Cardiac fibroblast (primary cell): ENCODE results near the gene MRNIP.
"Not testable (repeated sequence)": the region's sequence is repeated elsewhere in the genome, so short reads cannot be mapped to it uniquely, and the experiment has no call there.

ENCODE experiments used
- DNase-seq, 2 donors: peaks; one replicate each; pipeline versions ENCODE4 v3.0.0 to v3.0.0-alpha.2; 2010; ENCODE audit warnings: low read depth in 2 of 2
- H3K4me3 ChIP-seq, 2 donors: replicated peaks in 1 of 2; 1 replicate in 1 of 2; 2 replicates in 1 of 2; pipeline ENCODE4 v1.5.1; 2011; ENCODE audit warnings: low read depth in 2 of 2, low read length in 2 of 2, mild to moderate bottlenecking in 2 of 2, moderate library complexity in 1 of 2
- TF ChIP-seq, protein P1 (sequence below): IDR thresholded peaks from one replicate; pipeline ENCODE4 v1.5.1; 2011; ENCODE audit warnings: low read depth, mild to moderate bottlenecking, low read length, inconsistent platforms

MRNIP gene

DNA sequence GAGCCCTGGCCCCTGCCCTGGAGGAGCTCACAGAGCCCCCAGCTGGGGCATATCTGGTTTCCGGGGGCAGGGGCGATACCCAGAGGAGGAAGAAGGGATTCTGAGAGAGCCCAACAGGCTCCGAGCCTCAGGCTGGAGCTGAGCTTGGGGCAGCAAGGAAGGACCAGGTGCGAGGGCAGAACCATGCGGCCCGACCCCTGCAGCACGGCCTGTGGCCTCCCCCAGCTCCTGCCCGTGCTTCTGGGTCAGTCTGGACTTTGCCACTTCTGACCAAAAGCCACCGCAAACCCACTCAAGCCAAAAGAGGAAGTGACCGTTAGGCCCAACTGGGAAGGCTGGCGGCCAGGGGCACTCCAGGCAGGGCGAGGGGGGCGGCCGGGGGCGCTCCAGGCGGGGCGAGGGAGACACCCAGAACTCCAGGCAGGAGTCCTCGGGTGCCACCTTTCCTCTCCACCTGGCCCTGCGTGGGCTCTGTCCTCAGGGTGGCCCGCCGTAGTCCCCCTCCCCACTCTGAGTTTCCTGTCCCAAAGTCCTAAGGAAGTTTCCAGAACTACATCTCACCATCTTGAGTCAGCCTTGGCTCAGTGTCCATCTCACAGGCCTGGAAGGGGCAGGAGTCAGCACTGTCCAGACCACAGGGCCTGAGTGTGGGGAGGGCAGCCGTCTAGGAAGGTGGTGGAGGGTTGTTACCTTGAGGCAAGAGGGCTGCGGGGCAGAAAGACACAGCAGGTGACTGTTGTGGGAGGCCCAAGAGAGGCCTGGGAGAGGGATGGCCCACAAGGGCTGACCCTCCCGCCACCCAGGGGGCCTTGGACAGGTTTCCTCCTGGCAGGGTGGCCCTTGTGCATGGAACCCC, 65.8 kb downstream of the MRNIP start:
- TF ChIP-seq, protein P1, sequence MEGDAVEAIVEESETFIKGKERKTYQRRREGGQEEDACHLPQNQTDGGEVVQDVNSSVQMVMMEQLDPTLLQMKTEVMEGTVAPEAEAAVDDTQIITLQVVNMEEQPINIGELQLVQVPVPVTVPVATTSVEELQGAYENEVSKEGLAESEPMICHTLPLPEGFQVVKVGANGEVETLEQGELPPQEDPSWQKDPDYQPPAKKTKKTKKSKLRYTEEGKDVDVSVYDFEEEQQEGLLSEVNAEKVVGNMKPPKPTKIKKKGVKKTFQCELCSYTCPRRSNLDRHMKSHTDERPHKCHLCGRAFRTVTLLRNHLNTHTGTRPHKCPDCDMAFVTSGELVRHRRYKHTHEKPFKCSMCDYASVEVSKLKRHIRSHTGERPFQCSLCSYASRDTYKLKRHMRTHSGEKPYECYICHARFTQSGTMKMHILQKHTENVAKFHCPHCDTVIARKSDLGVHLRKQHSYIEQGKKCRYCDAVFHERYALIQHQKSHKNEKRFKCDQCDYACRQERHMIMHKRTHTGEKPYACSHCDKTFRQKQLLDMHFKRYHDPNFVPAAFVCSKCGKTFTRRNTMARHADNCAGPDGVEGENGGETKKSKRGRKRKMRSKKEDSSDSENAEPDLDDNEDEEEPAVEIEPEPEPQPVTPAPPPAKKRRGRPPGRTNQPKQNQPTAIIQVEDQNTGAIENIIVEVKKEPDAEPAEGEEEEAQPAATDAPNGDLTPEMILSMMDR = no peak
- no peak overlapping the region for H3K4me3 ChIP-seq
- no peak for DNase-seq

DNA sequence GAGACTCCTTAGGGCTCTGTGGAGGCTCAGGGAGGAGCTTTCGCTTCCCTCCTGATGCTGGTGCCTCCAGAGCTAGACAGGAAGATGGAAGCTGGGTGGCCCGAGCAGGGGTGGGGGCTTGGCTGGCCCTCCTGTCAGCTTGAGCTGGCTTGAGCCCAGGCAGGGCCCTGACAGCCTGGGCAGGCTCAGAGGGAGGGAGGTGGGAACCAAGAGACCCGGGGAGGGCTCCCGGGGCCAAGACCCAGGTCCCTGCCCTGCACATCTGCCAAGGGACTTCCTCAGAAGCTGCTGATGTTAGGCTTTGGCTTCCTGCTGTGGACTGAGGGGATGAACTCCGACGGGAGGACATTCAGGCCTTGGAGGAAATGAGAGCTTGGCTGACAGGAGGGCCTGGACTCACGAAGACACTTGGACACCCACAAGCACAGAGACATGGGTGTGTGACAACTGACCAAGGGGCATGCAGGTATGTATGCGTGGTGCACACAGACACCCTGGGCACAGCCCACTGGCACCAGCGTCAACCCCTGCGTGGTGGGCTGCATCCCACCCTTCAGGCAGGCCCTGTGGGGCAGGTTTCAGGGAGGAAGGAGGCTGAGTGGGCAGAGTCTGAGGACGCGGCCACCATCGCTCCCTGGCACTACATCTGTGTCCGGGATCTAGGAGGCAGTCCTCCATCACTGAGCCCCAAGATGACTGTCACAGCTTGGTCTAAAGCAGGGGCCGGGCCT, 66.6 kb downstream of the MRNIP start:
- TF ChIP-seq, protein P1 = no peak
- H3K4me3 ChIP-seq = no peak overlapping the region
- DNase-seq = no peak

DNA sequence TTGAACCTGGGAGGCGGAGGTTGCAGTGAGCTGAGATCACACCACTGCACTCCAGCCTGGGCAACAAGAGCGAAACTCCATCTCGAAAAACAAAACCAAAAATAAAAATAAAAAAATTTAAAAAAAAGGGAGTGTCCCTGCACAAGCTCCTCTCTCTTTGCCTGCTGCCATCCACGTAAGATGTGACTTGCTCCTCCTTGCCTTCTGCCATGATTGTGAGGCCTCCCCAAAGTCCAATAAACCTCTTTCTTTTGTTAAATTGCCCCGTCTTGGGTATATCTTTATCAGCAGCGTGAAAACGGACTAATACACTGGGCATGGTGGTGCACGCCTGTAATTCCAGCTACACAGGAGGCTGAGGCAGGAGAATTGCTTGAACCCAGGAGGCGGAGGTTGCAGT, 69.3 kb downstream of the MRNIP start:
- DNase-seq, H3K4me3 ChIP-seq: not testable (repeated sequence)

DNA sequence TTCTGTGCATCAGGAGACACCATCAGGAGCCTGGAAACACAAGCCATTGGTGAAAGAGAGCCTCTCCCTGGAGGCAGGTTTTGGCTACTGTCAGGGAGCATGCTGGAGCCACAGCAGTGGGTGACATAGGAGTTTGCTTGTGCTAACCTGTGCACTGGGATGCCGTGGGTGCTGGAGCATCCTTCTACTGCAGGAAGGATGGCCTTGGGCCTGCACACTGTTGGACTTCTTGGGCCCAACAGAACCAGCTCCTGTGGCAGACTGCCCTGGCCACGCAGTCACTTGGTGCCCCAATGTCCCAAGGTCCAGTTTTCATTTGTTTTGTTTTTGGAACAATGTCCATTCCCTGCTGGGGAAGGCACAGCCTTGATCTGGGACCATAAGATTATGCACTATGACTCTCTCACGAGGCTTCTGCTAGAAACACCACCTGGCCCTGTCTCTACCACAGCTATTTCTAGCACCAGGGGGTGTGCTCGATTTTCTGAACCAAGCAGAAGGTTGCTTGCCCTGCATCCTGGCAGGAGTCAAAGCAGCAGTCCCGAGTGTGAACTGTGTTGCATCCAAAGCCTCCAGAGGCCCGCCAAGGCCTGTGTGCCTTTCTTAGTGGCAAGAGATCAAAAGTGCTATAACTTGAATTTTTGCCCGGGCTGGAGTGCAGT, 70.3 kb downstream of the MRNIP start:
- DNase-seq = no peak
- TF ChIP-seq, protein P1 = no peak
- no peak overlapping the region for H3K4me3 ChIP-seq
